Mesodermal cell (in vitro differentiated cells): Measurements from ENCODE around the gene LRRC42.

Experiments used
- H3K27ac ChIP-seq: 2 replicates; pipeline ENCODE4 v1.7.0; 2013; ENCODE audit warnings: mild to moderate bottlenecking, low read depth, low read length, moderate library complexity; ENCODE audit not compliant: severe bottlenecking
- H3K36me3 ChIP-seq: 2 replicates; pipeline ENCODE4 v1.7.1; 2013; ENCODE audit warnings: mild to moderate bottlenecking, low read length, moderate library complexity; ENCODE audit not compliant: control insufficient read depth, insufficient read depth
- H3K4me1 ChIP-seq: one replicate; pipeline ENCODE4 v1.7.1; 2013; ENCODE audit warnings: mild to moderate bottlenecking, low read length; ENCODE audit not compliant: insufficient read depth, control insufficient read depth, poor library complexity, severe bottlenecking
- H3K4me3 ChIP-seq: 2 replicates; pipeline ENCODE4 v1.7.0; 2013; ENCODE audit warnings: low read length, control low read depth, mild to moderate bottlenecking; ENCODE audit not compliant: insufficient read depth, poor library complexity, severe bottlenecking; ENCODE audit errors: extremely low read depth
- H3K9me3 ChIP-seq: 2 replicates; pipeline ENCODE4 v1.7.1; 2013; ENCODE audit warnings: mild to moderate bottlenecking, low read length, moderate library complexity; ENCODE audit not compliant: control insufficient read depth
- WGBS, 2 experiments: methylation state at CpG; one replicate each; pipeline ENCODE4 v1.1.5; 2013; ENCODE audit warnings: missing lambda C conversion rate in 2 of 2; ENCODE audit not compliant: insufficient coverage in 2 of 2; 5-methylcytosine and 5-hydroxymethylcytosine counted together

Gene LRRC42

GRCh38 chr1:53951697-53952096 lies 5.5 kb downstream of the LRRC42 start:
- Histone ChIP-seq H3K4me3 (no peak overlapping the region), H3K9me3 (no peaks in the 10 kb centered on the region), H3K36me3 (peaks cover 70% of the 10 kb centered on the region), H3K4me1 (peaks cover 12% of the 10 kb centered on the region), H3K27ac (no peak overlapping the region)
- WGBS, 2 experiments, result 90 to 100% methylated on average over 4 to 5 of the region's 5 CpGs

- H3K4me1 ChIP-seq, result peaks cover 17% of the 10 kb centered on the region
- no CpG with 5 or more reads among the region's 2 CpGs for WGBS, 2 experiments
- peaks cover 76% of the 10 kb centered on the region for H3K36me3 ChIP-seq
- no peaks in the 10 kb centered on the region for H3K9me3 ChIP-seq
- no peak overlapping the region for H3K4me3 ChIP-seq
- no peak overlapping the region for H3K27ac ChIP-seq
Observed at GRCh38 chr1:53954128-53954527, 8.0 kb downstream of the LRRC42 start.

- H3K4me3 ChIP-seq, result no peak overlapping the region
- H3K36me3 ChIP-seq, result peaks cover 84% of the 10 kb centered on the region
- peak overlapping the region; percentile 78 for H3K27ac ChIP-seq
- peaks cover 17% of the 10 kb centered on the region for H3K4me1 ChIP-seq
- 88 to 93% methylated on average over 1 to 2 of the region's 3 CpGs for WGBS, 2 experiments
- H3K9me3 ChIP-seq, result no peaks in the 10 kb centered on the region
Observed at GRCh38 chr1:53956308-53957168, 10.4 kb downstream of the LRRC42 start.

GRCh38 chr1:53957194-53957818 lies 11.2 kb downstream of the LRRC42 start:
- 56 to 71% methylated on average over 2 of the region's 3 CpGs for WGBS, 2 experiments
- H3K36me3 ChIP-seq, result peaks cover 84% of the 10 kb centered on the region
- peak overlapping the region; percentile 78 for H3K27ac ChIP-seq
- no peaks in the 10 kb centered on the region for H3K9me3 ChIP-seq
- peaks cover 17% of the 10 kb centered on the region for H3K4me1 ChIP-seq
- H3K4me3 ChIP-seq, result no peak overlapping the region

GRCh38 chr1:53959664-53960250 lies 13.6 kb downstream of the LRRC42 start:
- Histone ChIP-seq H3K27ac (no peak overlapping the region), H3K4me3 (no peak overlapping the region), H3K9me3 (no peaks in the 10 kb centered on the region), H3K4me1 (peaks cover 17% of the 10 kb centered on the region), H3K36me3 (peaks cover 83% of the 10 kb centered on the region)

- Histone ChIP-seq H3K36me3 (peaks cover 89% of the 10 kb centered on the region), H3K9me3 (no peaks in the 10 kb centered on the region), H3K27ac (no peak overlapping the region), H3K4me3 (no peak overlapping the region), H3K4me1 (peaks cover 3% of the 10 kb centered on the region)
- 96 to 100% methylated on average over 3 to 4 of the region's 4 CpGs for WGBS, 2 experiments
Observed at GRCh38 chr1:53962395-53962794, 16.2 kb downstream of the LRRC42 start.

- no peak overlapping the region for H3K27ac ChIP-seq
- H3K36me3 ChIP-seq, result peaks cover 92% of the 10 kb centered on the region
- no peak overlapping the region for H3K4me3 ChIP-seq
- no peaks in the 10 kb centered on the region for H3K9me3 ChIP-seq
- no peaks in the 10 kb centered on the region for H3K4me1 ChIP-seq
- WGBS, 2 experiments, result 96 to 97% methylated on average over 4 of the region's 4 CpGs
Observed at GRCh38 chr1:53963460-53963859, 17.3 kb downstream of the LRRC42 start.

GRCh38 chr1:53964109-53964508 lies 18.0 kb downstream of the LRRC42 start:
- WGBS, 2 experiments, result 88 to 89% methylated on average over 5 of the region's 5 CpGs
- Histone ChIP-seq H3K4me3 (no peak overlapping the region), H3K9me3 (no peaks in the 10 kb centered on the region), H3K4me1 (no peaks in the 10 kb centered on the region), H3K27ac (no peak overlapping the region), H3K36me3 (peaks cover 96% of the 10 kb centered on the region)

- peaks cover 92% of the 10 kb centered on the region for H3K36me3 ChIP-seq
- no peaks in the 10 kb centered on the region for H3K9me3 ChIP-seq
- no peak overlapping the region for H3K4me3 ChIP-seq
- WGBS, 2 experiments, result 97 to 100% methylated on average over 1 to 3 of the region's 3 CpGs
- H3K4me1 ChIP-seq, result no peaks in the 10 kb centered on the region
- no peak overlapping the region for H3K27ac ChIP-seq
Observed at GRCh38 chr1:53966794-53967193, 20.6 kb downstream of the LRRC42 start.

GRCh38 chr1:53967409-53968124 lies 21.4 kb downstream of the LRRC42 start:
- Histone ChIP-seq H3K27ac (peak overlapping the region; percentile 10), H3K4me1 (no peaks in the 10 kb centered on the region), H3K4me3 (no peak overlapping the region), H3K36me3 (peaks cover 92% of the 10 kb centered on the region), H3K9me3 (no peaks in the 10 kb centered on the region)
- WGBS, 2 experiments, result 86 to 90% methylated on average over 4 to 5 of the region's 7 CpGs
